ENCODE measurements around the gene DNAI4.
"Not testable (repeated sequence)": the region's sequence is repeated elsewhere in the genome, so short reads cannot be mapped to it uniquely, and the experiment has no call there.

The DNAI4 gene

GRCh38 chr1:66889030-66889429, 35.6 kb downstream of the DNAI4 start:
- no peak for DNase-seq (ENCODE audit: low read depth, low spot score)
- no peak overlapping the region for H3K27ac ChIP-seq
- H3K36me3 ChIP-seq (ENCODE audit: insufficient read depth, low read length): no peaks in the 10 kb centered on the region
- H3K9ac ChIP-seq (ENCODE audit: insufficient read length): no peak overlapping the region
- H3K4me3 ChIP-seq: no peak overlapping the region
- H3K9me3 ChIP-seq (ENCODE audit: low read depth, low read length): no peaks in the 10 kb centered on the region
- TF ChIP-seq FOXP2 (optimal IDR thresholded peaks at IDR 0.05; ENCODE audit: control extremely low read depth, extremely low read length, insufficient read depth) (no peak), POLR2AphosphoS5 (IDR thresholded peaks at IDR 0.05; ENCODE audit: borderline replicate concordance, low read depth, low read length) (no peak), EZH2 (IDR thresholded peaks at IDR 0.05) (no peak)

GRCh38 chr1:66876664-66877063, 48.0 kb downstream of the DNAI4 start:
- Histone ChIP-seq H3K9ac (ENCODE audit: insufficient read length) (no peak overlapping the region), H3K9me3 (ENCODE audit: low read depth, low read length) (no peaks in the 10 kb centered on the region), H3K4me3 (no peak overlapping the region), H3K36me3 (ENCODE audit: insufficient read depth, low read length) (no peaks in the 10 kb centered on the region), H3K27ac (no peak overlapping the region)
- TF ChIP-seq FOXP2 (optimal IDR thresholded peaks at IDR 0.05; ENCODE audit: control extremely low read depth, extremely low read length, insufficient read depth) (no peak), POLR2AphosphoS5 (IDR thresholded peaks at IDR 0.05; ENCODE audit: borderline replicate concordance, low read depth, low read length) (no peak), EZH2 (IDR thresholded peaks at IDR 0.05) (no peak)
- DNase-seq (ENCODE audit: low read depth, low spot score): no peak

GRCh38 chr1:66873111-66873510, 51.5 kb downstream of the DNAI4 start:
- H3K9ac ChIP-seq (ENCODE audit: insufficient read length): no peak overlapping the region
- H3K36me3 ChIP-seq (ENCODE audit: insufficient read depth, low read length): no peaks in the 10 kb centered on the region
- no peaks in the 10 kb centered on the region for H3K9me3 ChIP-seq (ENCODE audit: low read depth, low read length)
- no peak for TF ChIP-seq POLR2AphosphoS5 (IDR thresholded peaks at IDR 0.05; ENCODE audit: borderline replicate concordance, low read depth, low read length)
- no peak for TF ChIP-seq FOXP2 (optimal IDR thresholded peaks at IDR 0.05; ENCODE audit: control extremely low read depth, extremely low read length, insufficient read depth)
- no peak for TF ChIP-seq EZH2 (IDR thresholded peaks at IDR 0.05)
- H3K4me3 ChIP-seq: no peak overlapping the region
- DNase-seq (ENCODE audit: low read depth, low spot score): no peak
- H3K27ac ChIP-seq: no peak overlapping the region

GRCh38 chr1:66872024-66872423, 52.6 kb downstream of the DNAI4 start:
- not testable (repeated sequence) for H3K9ac ChIP-seq (ENCODE audit: insufficient read length); H3K9me3 ChIP-seq (ENCODE audit: low read depth, low read length); H3K4me3 ChIP-seq; DNase-seq (ENCODE audit: low read depth, low spot score); H3K36me3 ChIP-seq (ENCODE audit: insufficient read depth, low read length); H3K27ac ChIP-seq

- Histone ChIP-seq H3K4me3 (no peak overlapping the region), H3K9me3 (ENCODE audit: low read depth, low read length) (no peaks in the 10 kb centered on the region), H3K27ac (no peak overlapping the region), H3K9ac (ENCODE audit: insufficient read length) (no peak overlapping the region), H3K36me3 (ENCODE audit: insufficient read depth, low read length) (no peaks in the 10 kb centered on the region)
- TF ChIP-seq FOXP2 (optimal IDR thresholded peaks at IDR 0.05; ENCODE audit: control extremely low read depth, extremely low read length, insufficient read depth) (no peak), EZH2 (IDR thresholded peaks at IDR 0.05) (no peak), POLR2AphosphoS5 (IDR thresholded peaks at IDR 0.05; ENCODE audit: borderline replicate concordance, low read depth, low read length) (no peak)
- DNase-seq (ENCODE audit: low read depth, low spot score): no peak
Measured at GRCh38 chr1:66867501-66867900, 57.2 kb downstream of the DNAI4 start.

- no peaks in the 10 kb centered on the region for H3K36me3 ChIP-seq (ENCODE audit: insufficient read depth, low read length)
- no peaks in the 10 kb centered on the region for H3K9me3 ChIP-seq (ENCODE audit: low read depth, low read length)
- DNase-seq (ENCODE audit: low read depth, low spot score): no peak
- H3K4me3 ChIP-seq: no peak overlapping the region
- no peak for TF ChIP-seq FOXP2 (optimal IDR thresholded peaks at IDR 0.05; ENCODE audit: control extremely low read depth, extremely low read length, insufficient read depth)
- no peak for TF ChIP-seq EZH2 (IDR thresholded peaks at IDR 0.05)
- TF ChIP-seq POLR2AphosphoS5 (IDR thresholded peaks at IDR 0.05; ENCODE audit: borderline replicate concordance, low read depth, low read length): no peak
- H3K27ac ChIP-seq: no peak overlapping the region
- H3K9ac ChIP-seq (ENCODE audit: insufficient read length): no peak overlapping the region
Measured at GRCh38 chr1:66860529-66860928, 64.1 kb downstream of the DNAI4 start.

GRCh38 chr1:66853379-66853778, 71.3 kb downstream of the DNAI4 start:
- H3K27ac ChIP-seq: no peak overlapping the region
- no peaks in the 10 kb centered on the region for H3K36me3 ChIP-seq (ENCODE audit: insufficient read depth, low read length)
- no peak for TF ChIP-seq POLR2AphosphoS5 (IDR thresholded peaks at IDR 0.05; ENCODE audit: borderline replicate concordance, low read depth, low read length)
- TF ChIP-seq FOXP2 (optimal IDR thresholded peaks at IDR 0.05; ENCODE audit: control extremely low read depth, extremely low read length, insufficient read depth): no peak
- no peak for TF ChIP-seq EZH2 (IDR thresholded peaks at IDR 0.05)
- no peak for DNase-seq (ENCODE audit: low read depth, low spot score)
- H3K9ac ChIP-seq (ENCODE audit: insufficient read length): no peak overlapping the region
- no peak overlapping the region for H3K4me3 ChIP-seq
- H3K9me3 ChIP-seq (ENCODE audit: low read depth, low read length): peaks cover 6% of the 10 kb centered on the region; the same call in 1 of the 2 replicates

- Histone ChIP-seq H3K9ac (ENCODE audit: insufficient read length) (no peak overlapping the region), H3K36me3 (ENCODE audit: insufficient read depth, low read length) (no peaks in the 10 kb centered on the region), H3K27ac (no peak overlapping the region), H3K9me3 (ENCODE audit: low read depth, low read length) (peaks cover 6% of the 10 kb centered on the region; the same call in 1 of the 2 replicates), H3K4me3 (no peak overlapping the region)
- no peak for TF ChIP-seq POLR2AphosphoS5 (IDR thresholded peaks at IDR 0.05; ENCODE audit: borderline replicate concordance, low read depth, low read length)
- no peak for TF ChIP-seq FOXP2 (optimal IDR thresholded peaks at IDR 0.05; ENCODE audit: control extremely low read depth, extremely low read length, insufficient read depth)
- TF ChIP-seq EZH2 (IDR thresholded peaks at IDR 0.05): no peak
- no peak for DNase-seq (ENCODE audit: low read depth, low spot score)
Measured at GRCh38 chr1:66852870-66853269, 71.8 kb downstream of the DNAI4 start.

GRCh38 chr1:66850989-66851388, 73.7 kb downstream of the DNAI4 start:
- no peak for DNase-seq (ENCODE audit: low read depth, low spot score)
- Histone ChIP-seq H3K4me3 (no peak overlapping the region), H3K36me3 (ENCODE audit: insufficient read depth, low read length) (no peaks in the 10 kb centered on the region), H3K9ac (ENCODE audit: insufficient read length) (no peak overlapping the region), H3K9me3 (ENCODE audit: low read depth, low read length) (peaks cover 6% of the 10 kb centered on the region; the same call in 1 of the 2 replicates), H3K27ac (no peak overlapping the region)
- no peak for TF ChIP-seq FOXP2 (optimal IDR thresholded peaks at IDR 0.05; ENCODE audit: control extremely low read depth, extremely low read length, insufficient read depth)
- no peak for TF ChIP-seq POLR2AphosphoS5 (IDR thresholded peaks at IDR 0.05; ENCODE audit: borderline replicate concordance, low read depth, low read length)
- no peak for TF ChIP-seq EZH2 (IDR thresholded peaks at IDR 0.05)

Data from SK-N-MC (cell line).